OCI-LY1 (cell line): ENCODE results near the gene CNOT4.

Experiments
- CTCF ChIP-seq: fragments of 200-600 bp; sonication (generic), shearing (Covaris generic); IDR thresholded peaks from 2 replicates; pipeline ENCODE4 v1.5.1; 2017; ENCODE audit warnings: mild to moderate bottlenecking, antibody characterized with exemption, low read length, moderate library complexity, mixed read lengths
- EZH2 ChIP-seq: fragments of 200-600 bp; sonication (generic), shearing (Covaris generic); IDR thresholded peaks from 2 replicates; pipeline ENCODE4 v1.8.0; 2017; ENCODE audit warnings: borderline replicate concordance, mixed run types, mild to moderate bottlenecking, antibody characterized with exemption, low read length, moderate library complexity, mixed read lengths

DNA sequence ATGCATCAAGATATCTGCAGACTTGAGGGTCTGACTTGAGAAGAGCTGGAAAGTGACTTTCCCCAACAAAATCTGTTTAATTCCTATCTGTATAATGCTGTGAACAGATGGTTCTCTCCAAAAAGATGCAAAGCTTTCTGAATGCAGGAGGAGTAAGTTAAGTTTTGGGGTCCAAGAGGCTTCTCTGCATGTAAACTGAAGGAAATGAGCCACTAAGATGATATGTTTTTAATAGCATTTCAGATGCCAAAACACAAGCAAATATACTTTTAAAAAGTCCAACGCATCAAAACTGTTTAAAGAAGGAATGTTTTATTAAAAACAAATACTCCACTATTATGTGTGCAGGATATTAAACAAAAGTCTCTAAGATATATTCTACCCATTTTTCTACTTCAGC lies 139.2 kb downstream of the CNOT4 start:
- TF ChIP-seq EZH2 (no peak), CTCF (no peak)
